GM11168 (cell line): Measurements from ENCODE around the gene CNST.
"Not testable (repeated sequence)": the region's sequence is repeated elsewhere in the genome, so short reads cannot be mapped to it uniquely, and the experiment has no call there.

Experiments used
- in situ Hi-C: fragments of 300-500 bp; cut with MboI; formaldehyde crosslinking; loops from one replicate; pipeline ENCODE4 v1.12.0; 2022; ENCODE audit warnings: low sequenced_read_pairs; ENCODE audit not compliant: unreplicated experiment

The CNST gene

GRCh38 chr1:246558041-246558440 lies 8.2 kb upstream of the CNST start:
- in situ Hi-C loops = no loop called here

GRCh38 chr1:246559310-246559709 lies 6.9 kb upstream of the CNST start:
- in situ Hi-C loops = no loop called here

- in situ Hi-C loops = not testable (repeated sequence)
Observed at GRCh38 chr1:246560833-246561232, 5.4 kb upstream of the CNST start.

- in situ Hi-C loops = no loop called here
Observed at GRCh38 chr1:246564839-246565750, 1.2 kb upstream of the CNST start.

- in situ Hi-C loops = no loop called here
Observed at GRCh38 chr1:246565751-246566127, 517 bp upstream of the CNST start.

GRCh38 chr1:246566813-246567645 lies 773 bp downstream of the CNST start:
- in situ Hi-C loops = no loop called here

- in situ Hi-C loops = no loop called here
Observed at GRCh38 chr1:246567646-246568235, 1.5 kb downstream of the CNST start.

- in situ Hi-C loops = no loop called here
Observed at GRCh38 chr1:246569248-246570238, 3.3 kb downstream of the CNST start.

GRCh38 chr1:246571309-246571708 lies 5.1 kb downstream of the CNST start:
- in situ Hi-C loops = not testable (repeated sequence)

GRCh38 chr1:246571953-246572352 lies 5.7 kb downstream of the CNST start:
- in situ Hi-C loops = no loop called here

- in situ Hi-C loops = no loop called here
Observed at GRCh38 chr1:246572785-246573184, 6.5 kb downstream of the CNST start.

- in situ Hi-C loops = no loop called here
Observed at GRCh38 chr1:246573491-246573890, 7.2 kb downstream of the CNST start.

- in situ Hi-C loops = no loop called here
Observed at GRCh38 chr1:246576709-246577032, 10.4 kb downstream of the CNST start.

- in situ Hi-C loops = no loop called here
Observed at GRCh38 chr1:246577082-246577719, 10.9 kb downstream of the CNST start.

GRCh38 chr1:246577720-246578106 lies 11.5 kb downstream of the CNST start:
- in situ Hi-C loops = no loop called here

GRCh38 chr1:246579818-246580217 lies 13.6 kb downstream of the CNST start:
- in situ Hi-C loops = no loop called here

- in situ Hi-C loops = no loop called here
Observed at GRCh38 chr1:246580497-246581370, 14.5 kb downstream of the CNST start.

- in situ Hi-C loops = no loop called here
Observed at GRCh38 chr1:246582301-246583055, 16.2 kb downstream of the CNST start.
